Measurements from ENCODE around the gene U2AF2. TPM values are rescaled to one million over a fixed set of nuclear protein-coding genes. Genes with fewer than 3 reads are reported as not detected.

Gene U2AF2
- total RNA-seq, 1 experiment from 2014 or later: 545 TPM

- peaks cover 77% of the 10 kb centered on the region for H3K4me1 ChIP-seq (ENCODE audit: control insufficient read depth, insufficient read depth, low read length)
- CTCF ChIA-PET: interaction anchor here (0.6 kb wide), 1 partner anchor 12 kb away, joined by 10 read pairs; no protein-coding TSS in a partner anchor
- intact Hi-C loops (cut with micrococcal nuclease; ENCODE audit: unreplicated experiment): no loop called here
- no peaks in the 10 kb centered on the region for H3K27me3 ChIP-seq (ENCODE audit: control insufficient read depth, insufficient read depth, low read length)
- POLR2A ChIA-PET: no interaction called here
- no peaks in the 10 kb centered on the region for H3K9me3 ChIP-seq (ENCODE audit: control insufficient read depth, insufficient read depth, low read depth, low read length)
- H3K36me3 ChIP-seq (ENCODE audit: control insufficient read depth, insufficient read depth, low read length): peaks cover 25% of the 10 kb centered on the region
- no TSS peak for BruUV-seq (replicated peaks)
- no peak overlapping the region for H3K4me3 ChIP-seq (ENCODE audit: low read depth in 2 of 2, low read length in 2 of 2)
- no peak for TF ChIP-seq REST (IDR thresholded peaks at IDR 0.05; ENCODE audit: insufficient read depth in 1 of 2, low read depth in 2 of 2, low read length in 1 of 2)
- no peak for TF ChIP-seq TCF7L2 (IDR thresholded peaks at IDR 0.05; ENCODE audit: low read depth, low read length)
- TF ChIP-seq SIN3A (IDR thresholded peaks at IDR 0.05; ENCODE audit: borderline replicate concordance, insufficient read depth, low read depth, low read length): no peak
- TF ChIP-seq POLR2AphosphoS5 (IDR thresholded peaks at IDR 0.05; ENCODE audit: low read depth, low read length): no peak
- no peak for TF ChIP-seq CTCF (IDR thresholded peaks at IDR 0.05)
- ATAC-seq (no peak), DNase-seq (ENCODE audit: low read depth, low spot score) (no peak)
- in situ Hi-C loops (cut with HindIII; ENCODE audit: low pct_unique_long_range_greater_than_20kb, low sequenced_read_pairs): no loop called here
- H3K27ac ChIP-seq (ENCODE audit: low read length): peak overlapping the region; percentile 96
These were observed 13.9 kb downstream of the U2AF2 start for GRCh38 chr19:55668603-55669348.

GRCh38 chr19:55669418-55670279, 14.8 kb downstream of the U2AF2 start:
- BruUV-seq (replicated peaks): no TSS peak
- Histone ChIP-seq H3K4me3 (ENCODE audit: low read depth in 2 of 2, low read length in 2 of 2) (no peak overlapping the region), H3K27ac (ENCODE audit: low read length) (peak overlapping the region; percentile 96), H3K9me3 (ENCODE audit: control insufficient read depth, insufficient read depth, low read depth, low read length) (no peaks in the 10 kb centered on the region), H3K4me1 (ENCODE audit: control insufficient read depth, insufficient read depth, low read length) (peaks cover 78% of the 10 kb centered on the region), H3K27me3 (ENCODE audit: control insufficient read depth, insufficient read depth, low read length) (no peaks in the 10 kb centered on the region), H3K36me3 (ENCODE audit: control insufficient read depth, insufficient read depth, low read length) (peaks cover 20% of the 10 kb centered on the region)
- ATAC-seq (peak; percentile 4), DNase-seq (ENCODE audit: low read depth, low spot score) (no peak)
- peak; percentile 20; the same call in 1 of the 2 replicates for TF ChIP-seq POLR2AphosphoS5 (IDR thresholded peaks at IDR 0.05; ENCODE audit: low read depth, low read length)
- 0 out of 2 replicates have a peak, but pooled peaks have one; percentile 22 for TF ChIP-seq SIN3A (IDR thresholded peaks at IDR 0.05; ENCODE audit: borderline replicate concordance, insufficient read depth, low read depth, low read length)
- TF ChIP-seq TCF7L2 (IDR thresholded peaks at IDR 0.05; ENCODE audit: low read depth, low read length): no peak
- no peak for TF ChIP-seq CTCF (IDR thresholded peaks at IDR 0.05)
- TF ChIP-seq REST (IDR thresholded peaks at IDR 0.05; ENCODE audit: insufficient read depth in 1 of 2, low read depth in 2 of 2, low read length in 1 of 2): no peak
- in situ Hi-C loops (cut with HindIII; ENCODE audit: low pct_unique_long_range_greater_than_20kb, low sequenced_read_pairs): no loop called here
- POLR2A ChIA-PET: interaction anchor here (1.1 to 1.8 kb wide), 2 partner anchors 13 to 15 kb away, joined by 3 to 5 read pairs; partner anchors contain the start of gene U2AF2
- CTCF ChIA-PET: no interaction called here
- intact Hi-C loops (cut with micrococcal nuclease; ENCODE audit: unreplicated experiment): no loop called here
